ENCODE results near the gene OOSP1. TPM values are rescaled to one million over a fixed set of nuclear protein-coding genes. Genes with fewer than 3 reads are reported as not detected.

OOSP1 gene
- total and polyA plus RNA-seq, 8 donors, result not detected

- ATAC-seq (no peak), FAIRE-seq (no peak), DNase-seq (no peak)
- no peak overlapping the region for H3K27ac ChIP-seq
- H3K36me3 ChIP-seq, result no peaks in the 10 kb centered on the region
- H3K4me1 ChIP-seq, result no peaks in the 10 kb centered on the region
- H3K9me3 ChIP-seq, result no peaks in the 10 kb centered on the region
- no peak for TF ChIP-seq CTCF (IDR thresholded peaks at IDR 0.05)
- H3K4me3 ChIP-seq, result no peak overlapping the region
- intact Hi-C loops (cut with DNase I), result no loop called here
- no peaks in the 10 kb centered on the region for H3K27me3 ChIP-seq
- WGBS, 2 donors, result 66 to 76% methylated on average over 5 of the region's 5 CpGs
Observed at GRCh38 chr11:59992425-59992824, 54.2 kb downstream of the OOSP1 start.

GRCh38 chr11:59997800-59998199 lies 59.6 kb downstream of the OOSP1 start:
- no peak for TF ChIP-seq CTCF (IDR thresholded peaks at IDR 0.05)
- Histone ChIP-seq H3K27me3 (no peaks in the 10 kb centered on the region), H3K4me1 (no peaks in the 10 kb centered on the region), H3K9me3 (no peaks in the 10 kb centered on the region), H3K36me3 (no peaks in the 10 kb centered on the region), H3K4me3 (no peak overlapping the region), H3K27ac (no peak overlapping the region)
- ATAC-seq (no peak), DNase-seq (no peak), FAIRE-seq (no peak)
- intact Hi-C loops (cut with DNase I), result no loop called here
- WGBS, 2 donors, result 59 to 77% methylated on average over 2 of the region's 2 CpGs

- no peaks in the 10 kb centered on the region for H3K4me1 ChIP-seq
- no peak for FAIRE-seq
- intact Hi-C loops (cut with DNase I), result no loop called here
Observed at GRCh38 chr11:59999691-60000090, 61.5 kb downstream of the OOSP1 start.

GRCh38 chr11:60003729-60004128 lies 65.5 kb downstream of the OOSP1 start:
- 72 to 76% methylated on average over 2 of the region's 2 CpGs for WGBS, 2 donors
- Histone ChIP-seq H3K36me3 (no peaks in the 10 kb centered on the region), H3K27me3 (no peaks in the 10 kb centered on the region), H3K4me1 (no peaks in the 10 kb centered on the region), H3K4me3 (no peak overlapping the region), H3K9me3 (no peaks in the 10 kb centered on the region), H3K27ac (no peak overlapping the region)
- DNase-seq, result no peak
- TF ChIP-seq CTCF (IDR thresholded peaks at IDR 0.05), result no peak
- no peak for FAIRE-seq
- intact Hi-C loops (cut with DNase I), result no loop called here
- no peak for ATAC-seq

More at GRCh38 chr11:59999691-60000090, 61.5 kb downstream of the OOSP1 start:
- no peak for TF ChIP-seq CTCF (IDR thresholded peaks at IDR 0.05)
- no peaks in the 10 kb centered on the region for H3K9me3 ChIP-seq
- DNase-seq (no peak), ATAC-seq (no peak)
- H3K36me3 ChIP-seq, result no peaks in the 10 kb centered on the region
- H3K27me3 ChIP-seq, result no peaks in the 10 kb centered on the region
- H3K27ac ChIP-seq, result no peak overlapping the region
- no peak overlapping the region for H3K4me3 ChIP-seq
- 70 to 83% methylated on average over 4 of the region's 4 CpGs for WGBS, 2 donors

- H3K27me3 ChIP-seq, result no peaks in the 10 kb centered on the region
- H3K4me1 ChIP-seq, result no peaks in the 10 kb centered on the region
- no peak overlapping the region for H3K4me3 ChIP-seq
- no peak for ATAC-seq
- TF ChIP-seq CTCF (IDR thresholded peaks at IDR 0.05), result no peak
- H3K9me3 ChIP-seq, result no peaks in the 10 kb centered on the region
- DNase-seq, result no peak
- H3K36me3 ChIP-seq, result no peaks in the 10 kb centered on the region
- FAIRE-seq, result no peak
- WGBS, 2 donors, result 94 to 96% methylated on average over 1 of the region's 1 CpG
- H3K27ac ChIP-seq, result no peak overlapping the region
- intact Hi-C loops (cut with DNase I), result no loop called here
Observed at GRCh38 chr11:60005360-60005759, 67.1 kb downstream of the OOSP1 start.

Other genes starting within 250 kb of the OOSP1 start
- not detected for gene OR10V1, start 224.6 kb upstream of the OOSP1 start, total RNA-seq
- not detected for gene OR10V1, start 224.6 kb upstream of the OOSP1 start, polyA plus RNA-seq
- 10 to 100 TPM; 12.1 to 21.5 (median 15.3) TPM for gene STX3, start 183.1 kb upstream of the OOSP1 start, total RNA-seq
- 10 to 100 TPM; 12.9 to 20.5 TPM for gene STX3, start 183.1 kb upstream of the OOSP1 start, polyA plus RNA-seq
- 10 to 100 TPM; 17.0 to 23.4 (median 19.6) TPM for gene MRPL16, start 127.7 kb upstream of the OOSP1 start, total RNA-seq
- gene MRPL16, start 127.7 kb upstream of the OOSP1 start, polyA plus RNA-seq, result 10 to 100 TPM; 30.3 to 36.6 TPM
- gene CBLIF, start 92.9 kb upstream of the OOSP1 start, total RNA-seq, result 1 to 10 TPM in 1 of 6 donors, under 1 TPM in 2, not detected in 3; 0.55 to 2.1 (median 0.61) TPM
- gene CBLIF, start 92.9 kb upstream of the OOSP1 start, polyA plus RNA-seq, result under 1 TPM in 1 of 2 donors, not detected in 1; 0.05 TPM
- gene TCN1, start 71.9 kb upstream of the OOSP1 start, total RNA-seq, result 10 to 100 TPM in 3 of 6 donors, 1 to 10 TPM in 3; 3.1 to 52.2 (median 9.6) TPM
- under 1 TPM; 0.11 to 0.80 TPM for gene TCN1, start 71.9 kb upstream of the OOSP1 start, polyA plus RNA-seq
- gene OOSP3, start 59.6 kb upstream of the OOSP1 start, total RNA-seq, result not detected
- not detected for gene OOSP3, start 59.6 kb upstream of the OOSP1 start, polyA plus RNA-seq
- gene OOSP4A, start 25.6 kb downstream of the OOSP1 start, total RNA-seq, result not detected
- gene OOSP4A, start 25.6 kb downstream of the OOSP1 start, polyA plus RNA-seq, result not detected
- gene OOSP4B, start 78.7 kb downstream of the OOSP1 start, total RNA-seq, result not detected
- gene OOSP4B, start 78.7 kb downstream of the OOSP1 start, polyA plus RNA-seq, result not detected
- not detected for gene OOSP2, start 102.0 kb downstream of the OOSP1 start, total RNA-seq
- not detected for gene OOSP2, start 102.0 kb downstream of the OOSP1 start, polyA plus RNA-seq
- not detected for gene MS4A3, start 118.2 kb downstream of the OOSP1 start, total RNA-seq
- gene MS4A3, start 118.2 kb downstream of the OOSP1 start, polyA plus RNA-seq, result not detected
- gene MS4A2, start 150.2 kb downstream of the OOSP1 start, total RNA-seq, result under 1 TPM in 5 of 6 donors, not detected in 1; 0.09 to 0.93 (median 0.52) TPM
- gene MS4A2, start 150.2 kb downstream of the OOSP1 start, polyA plus RNA-seq, result under 1 TPM; 0.04 to 0.35 TPM
- 10 to 100 TPM in 3 of 6 donors, 1 to 10 TPM in 3; 3.1 to 69.3 (median 17.6) TPM for gene MS4A6A, start 244.7 kb downstream of the OOSP1 start, total RNA-seq
- gene MS4A6A, start 244.7 kb downstream of the OOSP1 start, polyA plus RNA-seq, result 1 to 10 TPM; 6.8 to 7.2 TPM